Measurements from ENCODE around the gene FCRL6. TPM values are rescaled to one million over a fixed set of nuclear protein-coding genes. Genes with fewer than 3 reads are reported as not detected.

The FCRL6 gene
- total and polyA plus RNA-seq, 5 donors from 2014 or later: 0.08 to 0.25 TPM; not detected in 3

- no peaks in the 10 kb centered on the region for H3K36me3 ChIP-seq (ENCODE audit: control insufficient read depth, insufficient read depth, low read length)
- Mint-ChIP-seq H3K27me3 (no peaks in the 10 kb centered on the region), H3K4me1 (peaks cover 11 to 23% (median 16%) of the 10 kb centered on the region in 4 donors), H3K27ac (no peak overlapping the region), H3K4me3 (peak overlapping the region in 2 of 4 donors; percentile 33 to 34), H3K36me3 (no peaks in the 10 kb centered on the region), H3K9me3 (no peaks in the 10 kb centered on the region)
- ATAC-seq (ENCODE audit: low read depth in 2 of 2) (no peak), DNase-seq (peak in 1 of 3 donors; percentile 49)
- no peaks in the 10 kb centered on the region for H3K27me3 ChIP-seq (ENCODE audit: control insufficient read depth, insufficient read depth, low read length)
- no peak overlapping the region for H3K27ac ChIP-seq (ENCODE audit: insufficient read depth, low read length, poor library complexity, severe bottlenecking)
- H3K4me3 ChIP-seq (ENCODE audit: low read depth, low read length): no peak overlapping the region
- peaks cover 13% of the 10 kb centered on the region for H3K4me1 ChIP-seq (ENCODE audit: control insufficient read depth, insufficient read depth, low read length, poor library complexity, severe bottlenecking)
- H3K9me3 ChIP-seq (ENCODE audit: control insufficient read depth in 2 of 2, low read length in 2 of 2): no peaks in the 10 kb centered on the region
These were observed 49.2 kb downstream of the FCRL6 start for GRCh38 chr1:159851407-159851806.

GRCh38 chr1:159853417-159854115 lies 51.4 kb downstream of the FCRL6 start:
- no peaks in the 10 kb centered on the region for H3K27me3 Mint-ChIP-seq
- H3K4me1 Mint-ChIP-seq: peaks cover 11 to 30% (median 14%) of the 10 kb centered on the region in 4 donors
- Histone ChIP-seq H3K27ac (ENCODE audit: insufficient read depth, low read length, poor library complexity, severe bottlenecking) (peak overlapping the region; percentile 57), H3K36me3 (ENCODE audit: control insufficient read depth, insufficient read depth, low read length) (no peaks in the 10 kb centered on the region), H3K4me1 (ENCODE audit: control insufficient read depth, insufficient read depth, low read length, poor library complexity, severe bottlenecking) (peaks cover 13% of the 10 kb centered on the region), H3K9me3 (ENCODE audit: control insufficient read depth in 2 of 2, low read length in 2 of 2) (no peaks in the 10 kb centered on the region), H3K27me3 (ENCODE audit: control insufficient read depth, insufficient read depth, low read length) (no peaks in the 10 kb centered on the region), H3K4me3 (ENCODE audit: low read depth, low read length) (peak overlapping the region; percentile 40)
- peak overlapping the region; percentile 18 to 91 (median 54) for H3K27ac Mint-ChIP-seq
- ATAC-seq (ENCODE audit: low read depth in 2 of 2) (no peak), DNase-seq (peak in 1 of 3 donors; percentile 37)
- no peaks in the 10 kb centered on the region for H3K36me3 Mint-ChIP-seq
- peak overlapping the region; percentile 86 to 94 (median 91) for H3K4me3 Mint-ChIP-seq
- H3K9me3 Mint-ChIP-seq: no peaks in the 10 kb centered on the region

GRCh38 chr1:159854116-159854692 lies 52.0 kb downstream of the FCRL6 start:
- ATAC-seq (ENCODE audit: low read depth in 2 of 2) (no peak), DNase-seq (peak in 1 of 3 donors; percentile 11)
- no peaks in the 10 kb centered on the region for H3K9me3 ChIP-seq (ENCODE audit: control insufficient read depth in 2 of 2, low read length in 2 of 2)
- Mint-ChIP-seq H3K36me3 (no peaks in the 10 kb centered on the region), H3K9me3 (no peaks in the 10 kb centered on the region), H3K4me3 (peak overlapping the region; percentile 86 to 94 (median 91)), H3K4me1 (peaks cover 11 to 30% (median 14%) of the 10 kb centered on the region in 4 donors), H3K27ac (peak overlapping the region; percentile 18 to 91 (median 54)), H3K27me3 (no peaks in the 10 kb centered on the region)
- H3K4me1 ChIP-seq (ENCODE audit: control insufficient read depth, insufficient read depth, low read length, poor library complexity, severe bottlenecking): peaks cover 13% of the 10 kb centered on the region
- H3K36me3 ChIP-seq (ENCODE audit: control insufficient read depth, insufficient read depth, low read length): no peaks in the 10 kb centered on the region
- H3K27me3 ChIP-seq (ENCODE audit: control insufficient read depth, insufficient read depth, low read length): no peaks in the 10 kb centered on the region
- peak overlapping the region; percentile 57 for H3K27ac ChIP-seq (ENCODE audit: insufficient read depth, low read length, poor library complexity, severe bottlenecking)
- peak overlapping the region; percentile 40 for H3K4me3 ChIP-seq (ENCODE audit: low read depth, low read length)

GRCh38 chr1:159854693-159855192 lies 52.6 kb downstream of the FCRL6 start:
- Histone ChIP-seq H3K4me3 (ENCODE audit: low read depth, low read length) (peak overlapping the region; percentile 57), H3K9me3 (ENCODE audit: control insufficient read depth in 2 of 2, low read length in 2 of 2) (no peaks in the 10 kb centered on the region), H3K36me3 (ENCODE audit: control insufficient read depth, insufficient read depth, low read length) (no peaks in the 10 kb centered on the region), H3K27me3 (ENCODE audit: control insufficient read depth, insufficient read depth, low read length) (no peaks in the 10 kb centered on the region), H3K4me1 (ENCODE audit: control insufficient read depth, insufficient read depth, low read length, poor library complexity, severe bottlenecking) (peaks cover 13% of the 10 kb centered on the region), H3K27ac (ENCODE audit: insufficient read depth, low read length, poor library complexity, severe bottlenecking) (peak overlapping the region; percentile 57)
- Mint-ChIP-seq H3K36me3 (no peaks in the 10 kb centered on the region), H3K27me3 (no peaks in the 10 kb centered on the region), H3K4me3 (peak overlapping the region; percentile 89 to 94 (median 92)), H3K9me3 (no peaks in the 10 kb centered on the region), H3K4me1 (peaks cover 11 to 30% (median 14%) of the 10 kb centered on the region in 4 donors), H3K27ac (peak overlapping the region; percentile 80 to 97 (median 89))
- DNase-seq (peak; percentile 52 to 86 (median 69)), ATAC-seq (ENCODE audit: low read depth in 2 of 2) (peak; percentile 90 to 91)

- Mint-ChIP-seq H3K9me3 (no peaks in the 10 kb centered on the region), H3K27me3 (no peaks in the 10 kb centered on the region), H3K4me1 (peaks cover 11 to 30% (median 14%) of the 10 kb centered on the region in 4 donors), H3K27ac (peak overlapping the region in 2 of 3 donors; percentile 60 to 89), H3K36me3 (no peaks in the 10 kb centered on the region), H3K4me3 (peak overlapping the region in 3 of 4 donors; percentile 57 to 94 (median 86))
- DNase-seq (no peak), ATAC-seq (ENCODE audit: low read depth in 2 of 2) (no peak)
- no peaks in the 10 kb centered on the region for H3K36me3 ChIP-seq (ENCODE audit: control insufficient read depth, insufficient read depth, low read length)
- H3K9me3 ChIP-seq (ENCODE audit: control insufficient read depth in 2 of 2, low read length in 2 of 2): no peaks in the 10 kb centered on the region
- H3K4me1 ChIP-seq (ENCODE audit: control insufficient read depth, insufficient read depth, low read length, poor library complexity, severe bottlenecking): peaks cover 13% of the 10 kb centered on the region
- H3K4me3 ChIP-seq (ENCODE audit: low read depth, low read length): no peak overlapping the region
- H3K27me3 ChIP-seq (ENCODE audit: control insufficient read depth, insufficient read depth, low read length): no peaks in the 10 kb centered on the region
- H3K27ac ChIP-seq (ENCODE audit: insufficient read depth, low read length, poor library complexity, severe bottlenecking): no peak overlapping the region
These were observed 53.5 kb downstream of the FCRL6 start for GRCh38 chr1:159855709-159856108.

GRCh38 chr1:159856576-159856975 lies 54.4 kb downstream of the FCRL6 start:
- Mint-ChIP-seq H3K9me3 (no peaks in the 10 kb centered on the region), H3K4me1 (peaks cover 10 to 26% (median 13%) of the 10 kb centered on the region in 4 donors), H3K36me3 (no peaks in the 10 kb centered on the region), H3K4me3 (peak overlapping the region; percentile 61 to 85 (median 66)), H3K27ac (peak overlapping the region in 2 of 3 donors; percentile 47 to 86), H3K27me3 (no peaks in the 10 kb centered on the region)
- H3K4me1 ChIP-seq (ENCODE audit: control insufficient read depth, insufficient read depth, low read length, poor library complexity, severe bottlenecking): peaks cover 13% of the 10 kb centered on the region
- H3K27me3 ChIP-seq (ENCODE audit: control insufficient read depth, insufficient read depth, low read length): no peaks in the 10 kb centered on the region
- no peak overlapping the region for H3K4me3 ChIP-seq (ENCODE audit: low read depth, low read length)
- DNase-seq (no peak), ATAC-seq (ENCODE audit: low read depth in 2 of 2) (no peak)
- H3K36me3 ChIP-seq (ENCODE audit: control insufficient read depth, insufficient read depth, low read length): no peaks in the 10 kb centered on the region
- no peaks in the 10 kb centered on the region for H3K9me3 ChIP-seq (ENCODE audit: control insufficient read depth in 2 of 2, low read length in 2 of 2)
- no peak overlapping the region for H3K27ac ChIP-seq (ENCODE audit: insufficient read depth, low read length, poor library complexity, severe bottlenecking)

- Histone ChIP-seq H3K36me3 (ENCODE audit: control insufficient read depth, insufficient read depth, low read length) (no peaks in the 10 kb centered on the region), H3K9me3 (ENCODE audit: control insufficient read depth in 2 of 2, low read length in 2 of 2) (no peaks in the 10 kb centered on the region), H3K4me3 (ENCODE audit: low read depth, low read length) (no peak overlapping the region), H3K4me1 (ENCODE audit: control insufficient read depth, insufficient read depth, low read length, poor library complexity, severe bottlenecking) (peaks cover 13% of the 10 kb centered on the region), H3K27ac (ENCODE audit: insufficient read depth, low read length, poor library complexity, severe bottlenecking) (no peak overlapping the region), H3K27me3 (ENCODE audit: control insufficient read depth, insufficient read depth, low read length) (no peaks in the 10 kb centered on the region)
- DNase-seq (no peak), ATAC-seq (ENCODE audit: low read depth in 2 of 2) (no peak)
- no peaks in the 10 kb centered on the region for H3K9me3 Mint-ChIP-seq
- H3K27ac Mint-ChIP-seq: peak overlapping the region in 1 of 3 donors; percentile 68
- no peak overlapping the region for H3K4me3 Mint-ChIP-seq
- H3K36me3 Mint-ChIP-seq: no peaks in the 10 kb centered on the region
- H3K4me1 Mint-ChIP-seq: peaks cover 10 to 25% (median 13%) of the 10 kb centered on the region in 4 donors
- H3K27me3 Mint-ChIP-seq: no peaks in the 10 kb centered on the region
These were observed 55.7 kb downstream of the FCRL6 start for GRCh38 chr1:159857889-159858288.
